ENCODE data around the gene MPIG6B.

The MPIG6B gene

DNA sequence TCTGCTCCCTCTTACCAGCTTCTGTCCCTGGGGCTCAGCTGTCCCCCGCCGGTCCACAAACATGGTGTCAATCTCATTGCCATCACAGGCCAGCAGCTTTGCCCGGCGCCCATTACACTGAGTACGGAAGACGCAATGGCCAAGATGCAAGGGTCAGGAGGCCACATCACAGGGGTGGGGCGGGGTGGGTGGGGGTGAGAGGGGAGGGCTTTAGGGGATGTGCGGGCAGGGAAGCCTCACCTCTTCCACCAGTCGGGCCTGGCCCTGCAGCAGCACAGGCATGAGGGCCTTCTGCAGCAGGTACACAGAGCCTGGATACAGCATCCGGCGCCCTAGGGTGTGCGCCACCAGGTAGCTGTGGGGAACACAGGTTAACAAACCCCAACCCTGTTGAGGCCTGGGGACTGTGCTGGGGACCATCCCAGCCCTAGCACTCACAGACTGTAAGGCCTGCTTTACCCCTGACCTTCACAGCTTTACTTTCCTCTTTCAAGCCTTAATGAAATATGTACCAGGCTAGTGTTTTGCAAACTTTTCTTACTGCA lies 31.5 kb upstream of the MPIG6B start:
- ChIA-PET CTCF (interaction anchor here (0.6 to 4.6 kb wide), 8 partner anchors 8 to 197 kb away, joined by 3 to 24 read pairs (median 6); partner anchors contain the start of genes ABHD16A and LY6G5C), POLR2A (interaction anchor here (0.6 to 4.0 kb wide), 6 partner anchors 11 to 1472 kb away, joined by 3 to 30 read pairs (median 6); partner anchors contain the start of genes ABHD16A and HSPA1B)
- Histone ChIP-seq H3K27ac (ENCODE audit: extremely low read depth, low read depth, low read length) (no peak overlapping the region), H3K9me3 (ENCODE audit: control insufficient read depth, insufficient read depth, low read depth, low read length) (no peaks in the 10 kb centered on the region), H3K4me1 (ENCODE audit: control insufficient read depth, insufficient read depth, low read length) (no peaks in the 10 kb centered on the region), H3K36me3 (ENCODE audit: control insufficient read depth in 2 of 2, insufficient read depth in 1 of 2, low read length in 2 of 2) (peaks cover 0 to 74% of the 10 kb centered on the region in 2 experiments; a peak in 2 of 3 replicates), H3K4me3 (ENCODE audit: low read depth, low read length) (no peak overlapping the region)
- TF ChIP-seq ZNF18 (tag by site-specific recombination; IDR thresholded peaks at IDR 0.05) (no peak), ZNF138 (tag by site-specific recombination; IDR thresholded peaks at IDR 0.05; ENCODE audit: borderline replicate concordance) (no peak), ZNF660 (tag by site-specific recombination; IDR thresholded peaks at IDR 0.05) (no peak), HOXD13 (CRISPR knock-in tag; IDR thresholded peaks at IDR 0.05; ENCODE audit: borderline replicate concordance) (no peak), ZNF16 (tag by site-specific recombination; IDR thresholded peaks at IDR 0.05; ENCODE audit: low read depth) (no peak), ZBTB49 (tag by site-specific recombination; IDR thresholded peaks at IDR 0.05; ENCODE audit: low read depth) (no peak), ZNF513 (tag by site-specific recombination; IDR thresholded peaks at IDR 0.05) (no peak), ZNF121 (tag by site-specific recombination; IDR thresholded peaks at IDR 0.05) (no peak), KLF9 (tag by site-specific recombination; IDR thresholded peaks at IDR 0.05; ENCODE audit: low read depth) (no peak), KLF7 (tag by site-specific recombination; IDR thresholded peaks at IDR 0.05; ENCODE audit: borderline replicate concordance) (no peak), FEZF1 (tag by site-specific recombination; IDR thresholded peaks at IDR 0.05) (no peak), ZNF366 (tag by site-specific recombination; conservative IDR thresholded peaks at IDR 0.05) (no peak), TCF7L2 (IDR thresholded peaks at IDR 0.05; ENCODE audit: borderline replicate concordance, low read depth, low read length) (no peak), IKZF3 (tag by site-specific recombination; IDR thresholded peaks at IDR 0.05) (no peak), ZNF114 (tag by site-specific recombination; IDR thresholded peaks at IDR 0.05) (no peak)
- TF ChIP-seq, protein P1, sequence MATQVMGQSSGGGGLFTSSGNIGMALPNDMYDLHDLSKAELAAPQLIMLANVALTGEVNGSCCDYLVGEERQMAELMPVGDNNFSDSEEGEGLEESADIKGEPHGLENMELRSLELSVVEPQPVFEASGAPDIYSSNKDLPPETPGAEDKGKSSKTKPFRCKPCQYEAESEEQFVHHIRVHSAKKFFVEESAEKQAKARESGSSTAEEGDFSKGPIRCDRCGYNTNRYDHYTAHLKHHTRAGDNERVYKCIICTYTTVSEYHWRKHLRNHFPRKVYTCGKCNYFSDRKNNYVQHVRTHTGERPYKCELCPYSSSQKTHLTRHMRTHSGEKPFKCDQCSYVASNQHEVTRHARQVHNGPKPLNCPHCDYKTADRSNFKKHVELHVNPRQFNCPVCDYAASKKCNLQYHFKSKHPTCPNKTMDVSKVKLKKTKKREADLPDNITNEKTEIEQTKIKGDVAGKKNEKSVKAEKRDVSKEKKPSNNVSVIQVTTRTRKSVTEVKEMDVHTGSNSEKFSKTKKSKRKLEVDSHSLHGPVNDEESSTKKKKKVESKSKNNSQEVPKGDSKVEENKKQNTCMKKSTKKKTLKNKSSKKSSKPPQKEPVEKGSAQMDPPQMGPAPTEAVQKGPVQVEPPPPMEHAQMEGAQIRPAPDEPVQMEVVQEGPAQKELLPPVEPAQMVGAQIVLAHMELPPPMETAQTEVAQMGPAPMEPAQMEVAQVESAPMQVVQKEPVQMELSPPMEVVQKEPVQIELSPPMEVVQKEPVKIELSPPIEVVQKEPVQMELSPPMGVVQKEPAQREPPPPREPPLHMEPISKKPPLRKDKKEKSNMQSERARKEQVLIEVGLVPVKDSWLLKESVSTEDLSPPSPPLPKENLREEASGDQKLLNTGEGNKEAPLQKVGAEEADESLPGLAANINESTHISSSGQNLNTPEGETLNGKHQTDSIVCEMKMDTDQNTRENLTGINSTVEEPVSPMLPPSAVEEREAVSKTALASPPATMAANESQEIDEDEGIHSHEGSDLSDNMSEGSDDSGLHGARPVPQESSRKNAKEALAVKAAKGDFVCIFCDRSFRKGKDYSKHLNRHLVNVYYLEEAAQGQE (tag by site-specific recombination; IDR thresholded peaks at IDR 0.05), result no peak
- TF ChIP-seq, protein P2, sequence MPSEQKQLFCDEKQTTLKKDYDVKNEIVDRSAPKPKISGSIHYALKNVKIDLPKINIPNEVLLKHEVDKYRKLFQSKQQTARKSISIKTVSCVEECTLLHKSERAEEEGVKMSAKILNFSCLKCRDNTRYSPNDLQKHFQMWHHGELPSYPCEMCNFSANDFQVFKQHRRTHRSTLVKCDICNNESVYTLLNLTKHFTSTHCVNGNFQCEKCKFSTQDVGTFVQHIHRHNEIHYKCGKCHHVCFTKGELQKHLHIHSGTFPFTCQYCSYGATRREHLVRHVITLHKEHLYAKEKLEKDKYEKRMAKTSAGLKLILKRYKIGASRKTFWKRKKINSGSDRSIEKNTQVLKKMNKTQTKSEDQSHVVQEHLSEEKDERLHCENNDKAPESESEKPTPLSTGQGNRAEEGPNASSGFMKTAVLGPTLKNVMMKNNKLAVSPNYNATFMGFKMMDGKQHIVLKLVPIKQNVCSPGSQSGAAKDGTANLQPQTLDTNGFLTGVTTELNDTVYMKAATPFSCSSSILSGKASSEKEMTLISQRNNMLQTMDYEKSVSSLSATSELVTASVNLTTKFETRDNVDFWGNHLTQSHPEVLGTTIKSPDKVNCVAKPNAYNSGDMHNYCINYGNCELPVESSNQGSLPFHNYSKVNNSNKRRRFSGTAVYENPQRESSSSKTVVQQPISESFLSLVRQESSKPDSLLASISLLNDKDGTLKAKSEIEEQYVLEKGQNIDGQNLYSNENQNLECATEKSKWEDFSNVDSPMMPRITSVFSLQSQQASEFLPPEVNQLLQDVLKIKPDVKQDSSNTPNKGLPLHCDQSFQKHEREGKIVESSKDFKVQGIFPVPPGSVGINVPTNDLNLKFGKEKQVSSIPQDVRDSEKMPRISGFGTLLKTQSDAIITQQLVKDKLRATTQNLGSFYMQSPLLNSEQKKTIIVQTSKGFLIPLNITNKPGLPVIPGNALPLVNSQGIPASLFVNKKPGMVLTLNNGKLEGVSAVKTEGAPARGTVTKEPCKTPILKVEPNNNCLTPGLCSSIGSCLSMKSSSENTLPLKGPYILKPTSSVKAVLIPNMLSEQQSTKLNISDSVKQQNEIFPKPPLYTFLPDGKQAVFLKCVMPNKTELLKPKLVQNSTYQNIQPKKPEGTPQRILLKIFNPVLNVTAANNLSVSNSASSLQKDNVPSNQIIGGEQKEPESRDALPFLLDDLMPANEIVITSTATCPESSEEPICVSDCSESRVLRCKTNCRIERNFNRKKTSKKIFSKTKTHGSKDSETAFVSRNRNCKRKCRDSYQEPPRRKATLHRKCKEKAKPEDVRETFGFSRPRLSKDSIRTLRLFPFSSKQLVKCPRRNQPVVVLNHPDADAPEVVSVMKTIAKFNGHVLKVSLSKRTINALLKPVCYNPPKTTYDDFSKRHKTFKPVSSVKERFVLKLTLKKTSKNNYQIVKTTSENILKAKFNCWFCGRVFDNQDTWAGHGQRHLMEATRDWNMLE (tag by site-specific recombination; conservative IDR thresholded peaks at IDR 0.05; ENCODE audit: low read depth), result no peak
- TF ChIP-seq, protein P3, sequence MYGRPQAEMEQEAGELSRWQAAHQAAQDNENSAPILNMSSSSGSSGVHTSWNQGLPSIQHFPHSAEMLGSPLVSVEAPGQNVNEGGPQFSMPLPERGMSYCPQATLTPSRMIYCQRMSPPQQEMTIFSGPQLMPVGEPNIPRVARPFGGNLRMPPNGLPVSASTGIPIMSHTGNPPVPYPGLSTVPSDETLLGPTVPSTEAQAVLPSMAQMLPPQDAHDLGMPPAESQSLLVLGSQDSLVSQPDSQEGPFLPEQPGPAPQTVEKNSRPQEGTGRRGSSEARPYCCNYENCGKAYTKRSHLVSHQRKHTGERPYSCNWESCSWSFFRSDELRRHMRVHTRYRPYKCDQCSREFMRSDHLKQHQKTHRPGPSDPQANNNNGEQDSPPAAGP (tag by site-specific recombination; IDR thresholded peaks at IDR 0.05), result no peak
